G401 (cell line): Measurements from ENCODE around the gene BSPH1. TPM values are rescaled to one million over a fixed set of nuclear protein-coding genes. Genes with fewer than 3 reads are reported as not detected.
"Not testable (repeated sequence)": the region's sequence is repeated elsewhere in the genome, so short reads cannot be mapped to it uniquely, and the experiment has no call there.

Experiments used
- DNase-seq: peaks from one replicate; pipeline ENCODE4 v3.0.0-alpha.2; 2015; ENCODE audit warnings: low spot score
- in situ Hi-C: cut with HindIII; loops from 2 replicates; pipeline ENCODE4 v1.10.0; 2016; ENCODE audit warnings: low sequenced_read_pairs, mixed read lengths
- total RNA-seq: library from RNA; depleted of rRNA; stranded (reverse); fragments of >200 nt; shearing (Covaris generic); gene quantifications from 2 replicates; pipeline ENCODE4 v1.2.3, GENCODE V29; 2014; rRNA removed

The BSPH1 gene, protein sequence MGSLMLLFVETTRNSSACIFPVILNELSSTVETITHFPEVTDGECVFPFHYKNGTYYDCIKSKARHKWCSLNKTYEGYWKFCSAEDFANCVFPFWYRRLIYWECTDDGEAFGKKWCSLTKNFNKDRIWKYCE
- not detected in 2 replicates for total RNA-seq

DNA sequence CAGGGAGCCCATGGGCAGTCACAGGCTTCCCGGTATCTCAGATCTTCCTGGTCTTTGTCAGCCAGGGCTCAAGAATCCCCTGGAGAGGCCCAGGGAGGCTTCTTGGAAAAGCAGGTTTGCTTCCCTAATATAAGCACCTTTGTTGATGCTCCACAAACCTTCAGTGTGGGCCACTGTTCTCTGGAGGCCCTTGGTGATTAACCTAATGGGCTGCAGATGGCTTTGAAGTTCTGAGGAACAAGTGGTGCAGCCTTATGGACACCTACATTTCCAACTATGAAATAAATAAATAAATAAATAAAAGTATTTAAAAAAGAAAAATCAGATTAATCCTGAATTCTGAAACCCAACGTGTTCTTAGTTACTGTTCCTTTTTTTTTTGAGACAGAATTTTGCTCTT, at the start of gene BSPH1:
BSPH1 (minus strand) TSS at position 101 of the 400 bp plus-strand sequence; CDS start at position 12, 89 bp downstream.
- no peak for DNase-seq
- in situ Hi-C loops: no loop called here

- in situ Hi-C loops: no loop called here
Observed at GRCh38 chr19:48036765-48037164, 44.8 kb upstream of the BSPH1 start.

DNA sequence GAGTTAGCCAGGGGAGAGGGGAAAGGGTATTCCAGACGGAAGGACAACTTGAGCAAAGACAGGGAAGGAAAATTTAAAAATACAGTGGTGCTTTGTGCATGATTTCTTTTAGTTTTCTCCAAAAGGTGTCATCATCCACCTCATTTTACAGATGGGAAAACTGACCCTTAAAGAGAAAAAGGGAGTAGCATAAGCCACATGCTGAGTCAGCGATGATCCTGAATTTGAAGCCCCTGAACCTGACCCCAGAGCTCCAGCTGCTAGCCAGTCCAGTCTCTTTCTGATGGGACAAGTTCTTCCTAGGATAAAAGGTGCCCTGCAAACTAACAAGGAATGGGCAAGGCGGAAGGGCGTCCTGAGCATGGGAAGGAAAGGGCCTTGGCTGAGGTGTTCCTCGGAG, 41.6 kb upstream of the BSPH1 start:
- in situ Hi-C loops: no loop called here

More at GRCh38 chr19:48036765-48037164, 44.8 kb upstream of the BSPH1 start:
- no peak for DNase-seq

DNA sequence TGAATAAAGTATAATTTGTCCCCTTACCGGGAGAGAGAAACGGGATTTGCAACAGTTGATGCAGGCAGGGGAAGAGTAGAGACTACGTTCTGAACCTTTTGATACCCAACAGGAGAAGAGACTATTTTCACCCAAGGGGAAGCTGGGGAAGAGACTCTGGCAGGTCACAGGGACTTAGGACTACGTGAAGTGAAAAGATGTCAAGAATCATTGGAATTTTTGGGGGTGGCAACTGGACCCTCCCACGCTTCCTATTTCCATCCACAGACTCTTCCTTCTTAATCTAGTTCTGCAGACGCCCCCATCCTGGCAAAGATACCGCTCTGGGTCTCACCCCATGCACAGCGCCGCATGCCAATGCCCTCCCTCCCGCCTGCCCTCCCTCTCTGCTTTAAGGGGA, 38.1 kb upstream of the BSPH1 start:
- DNase-seq: no peak
- in situ Hi-C loops: no loop called here

More for the DNA sequence above, 41.6 kb upstream of the BSPH1 start:
- DNase-seq: no peak

DNA sequence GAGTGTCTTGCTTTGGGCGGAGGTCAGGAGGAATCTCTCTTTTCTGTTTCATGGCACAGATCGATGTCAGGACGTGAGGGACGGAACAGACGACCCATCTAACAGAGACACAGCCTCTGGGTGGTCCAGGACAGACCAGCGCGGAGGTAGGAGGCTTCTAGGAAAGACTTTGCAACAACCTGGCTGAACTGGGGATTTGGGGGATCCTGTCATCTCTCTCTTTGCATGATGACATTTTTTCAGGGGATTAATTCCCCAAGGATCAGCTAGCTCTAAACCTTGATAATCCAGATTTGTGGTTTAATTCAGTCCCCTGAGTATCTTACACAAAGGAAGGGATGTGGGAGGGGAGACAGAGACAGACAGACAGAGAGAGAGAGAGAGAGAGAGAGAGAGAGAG, 37.5 kb upstream of the BSPH1 start:
- DNase-seq: no peak
- in situ Hi-C loops: no loop called here

GRCh38 chr19:48025480-48025879, 33.5 kb upstream of the BSPH1 start:
- in situ Hi-C loops: no loop called here
- DNase-seq: no peak

DNA sequence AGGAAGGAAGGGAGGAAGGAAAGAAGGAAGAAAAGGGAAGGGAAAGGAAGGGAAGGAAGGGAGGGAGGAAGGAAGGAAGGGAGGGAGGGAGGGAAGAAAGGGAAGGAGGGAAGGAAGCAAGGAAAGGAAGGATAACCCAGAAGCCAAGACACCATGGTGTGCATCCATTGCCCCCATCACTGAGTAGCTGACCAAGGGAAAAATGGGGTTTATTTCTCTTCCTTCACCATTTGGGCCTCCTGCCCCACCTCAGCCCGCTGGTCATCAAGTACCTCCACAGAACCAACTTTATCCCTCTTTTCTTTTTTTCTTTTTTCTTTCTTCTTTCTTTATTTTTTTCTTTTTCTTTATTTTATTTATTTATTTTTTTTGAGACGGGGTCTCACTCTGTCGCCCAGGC, 31.5 kb upstream of the BSPH1 start:
- in situ Hi-C loops: no loop called here
- no peak for DNase-seq

DNA sequence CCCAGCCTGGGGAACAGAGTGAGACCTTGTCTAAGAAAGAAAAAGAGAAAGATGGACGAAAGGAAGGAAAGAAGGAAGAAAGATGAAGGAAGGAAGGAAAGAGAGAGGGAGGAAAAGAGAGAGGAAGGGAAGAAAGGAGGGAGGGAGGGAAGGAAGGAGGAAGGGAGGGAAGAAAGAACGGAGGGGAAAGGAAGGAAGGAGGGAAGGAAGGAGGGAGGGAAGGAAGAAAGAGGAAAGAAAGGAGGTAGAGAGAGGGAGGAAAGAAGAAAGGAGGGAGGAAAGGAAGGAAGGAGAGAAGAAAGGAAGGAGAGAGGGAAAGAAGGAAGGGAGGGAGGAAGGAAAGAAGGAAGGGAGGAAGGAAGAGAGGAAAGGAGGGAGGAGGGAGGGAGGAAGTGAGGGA, 31.0 kb upstream of the BSPH1 start:
- no peak for DNase-seq
- in situ Hi-C loops: no loop called here

- in situ Hi-C loops: no loop called here
- DNase-seq: no peak
Observed at GRCh38 chr19:48020686-48021085, 28.7 kb upstream of the BSPH1 start.

DNA sequence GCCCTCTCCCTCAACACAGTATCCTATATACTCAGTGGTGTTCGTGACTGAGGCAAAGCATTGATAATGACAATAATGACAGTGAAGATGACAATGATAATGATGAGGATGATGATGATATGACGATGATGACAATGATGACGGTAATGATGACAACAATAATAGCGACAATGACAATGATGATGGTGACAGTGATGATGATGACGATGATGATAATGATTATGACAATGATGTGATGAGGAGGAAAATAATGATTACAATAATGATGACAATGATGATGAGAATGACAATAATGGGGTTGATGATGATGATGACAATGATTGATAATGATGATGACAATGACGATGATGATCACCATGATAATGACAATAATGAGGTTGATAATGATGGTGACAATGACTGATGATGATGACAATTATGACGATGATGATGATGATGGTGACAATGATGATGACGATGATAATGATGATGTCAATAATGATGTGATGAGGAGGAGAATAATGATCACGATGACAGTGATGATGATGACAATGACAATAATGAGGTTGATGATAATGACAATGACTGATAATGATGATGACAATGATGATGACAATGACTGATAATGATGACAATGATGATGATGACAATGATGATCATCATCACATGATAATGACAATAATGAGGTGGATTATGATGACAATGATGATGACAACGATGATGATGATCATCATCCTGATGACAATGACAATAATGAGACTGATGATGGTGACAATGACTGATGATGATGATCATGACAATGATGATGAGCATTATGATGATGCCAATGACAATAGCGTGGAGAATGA, 19.2 kb upstream of the BSPH1 start:
- in situ Hi-C loops: no loop called here
- no peak for DNase-seq

GRCh38 chr19:48006762-48007161, 14.8 kb upstream of the BSPH1 start:
- in situ Hi-C loops: no loop called here
- DNase-seq: no peak

DNA sequence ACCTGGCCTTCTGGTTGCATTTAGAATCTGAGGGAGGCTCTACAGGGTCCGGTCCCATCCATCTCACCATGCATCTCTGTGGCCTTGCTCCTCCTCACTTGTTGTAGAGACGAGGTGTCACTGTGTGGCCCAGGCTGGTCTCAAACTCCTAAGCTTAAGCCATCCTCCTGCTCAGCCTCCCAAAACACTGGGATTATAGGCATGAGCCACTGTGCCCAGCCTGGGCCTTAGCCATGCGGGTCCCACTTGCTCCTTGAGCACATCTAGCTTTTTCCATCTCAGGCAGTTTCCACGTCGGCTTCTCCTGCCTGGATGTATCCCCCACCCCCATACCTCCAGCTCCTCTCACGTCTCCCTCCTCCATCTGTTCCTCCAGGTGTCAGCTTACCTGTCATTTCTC, 12.3 kb upstream of the BSPH1 start:
- in situ Hi-C loops: no loop called here
- DNase-seq: no peak

GRCh38 chr19:48000846-48001245, 8.9 kb upstream of the BSPH1 start:
- DNase-seq: no peak
- in situ Hi-C loops: no loop called here

DNA sequence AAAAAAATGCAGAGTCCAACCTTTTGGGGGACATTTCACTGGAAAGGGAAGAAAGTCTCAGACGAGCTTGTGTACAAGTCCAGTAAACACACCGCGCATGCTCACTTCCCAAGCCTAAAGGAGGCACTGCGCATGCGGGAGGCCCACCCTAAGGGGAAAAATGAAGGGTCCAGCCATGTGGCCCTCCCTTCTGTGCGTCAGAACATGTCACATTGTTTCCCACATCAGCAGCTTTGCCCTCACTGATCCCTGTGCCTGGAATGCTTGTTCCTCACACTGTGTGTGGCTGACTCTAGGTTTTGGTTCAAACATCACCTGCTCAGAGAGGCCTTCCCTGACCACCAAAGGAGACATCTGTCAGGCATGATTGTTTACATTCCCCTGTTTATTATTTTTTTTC, 6.8 kb upstream of the BSPH1 start:
- DNase-seq: no peak
- in situ Hi-C loops: no loop called here

DNA sequence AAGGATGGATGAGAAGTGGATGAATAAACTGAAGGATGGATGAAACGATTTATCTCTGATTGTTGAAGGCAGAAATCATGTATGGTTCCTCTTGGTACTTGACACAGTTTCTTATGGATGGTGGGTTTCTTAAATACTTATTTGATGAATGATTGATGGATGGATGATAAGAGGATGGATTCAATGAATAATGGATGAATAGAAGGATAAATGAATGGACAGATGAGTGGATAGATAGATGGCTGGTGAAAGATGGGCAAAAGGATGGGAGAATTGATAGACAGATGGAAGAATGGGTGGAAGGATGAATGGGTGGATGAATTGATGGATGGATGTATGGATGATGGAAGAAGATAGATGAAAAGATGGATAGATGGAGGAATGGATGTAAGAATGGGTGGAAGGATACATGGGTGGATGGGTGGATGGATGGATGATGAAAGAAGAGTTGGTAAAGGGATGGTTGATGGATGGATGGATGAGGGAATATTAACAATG, 4.3 kb upstream of the BSPH1 start:
- DNase-seq: no peak
- in situ Hi-C loops: no loop called here

DNA sequence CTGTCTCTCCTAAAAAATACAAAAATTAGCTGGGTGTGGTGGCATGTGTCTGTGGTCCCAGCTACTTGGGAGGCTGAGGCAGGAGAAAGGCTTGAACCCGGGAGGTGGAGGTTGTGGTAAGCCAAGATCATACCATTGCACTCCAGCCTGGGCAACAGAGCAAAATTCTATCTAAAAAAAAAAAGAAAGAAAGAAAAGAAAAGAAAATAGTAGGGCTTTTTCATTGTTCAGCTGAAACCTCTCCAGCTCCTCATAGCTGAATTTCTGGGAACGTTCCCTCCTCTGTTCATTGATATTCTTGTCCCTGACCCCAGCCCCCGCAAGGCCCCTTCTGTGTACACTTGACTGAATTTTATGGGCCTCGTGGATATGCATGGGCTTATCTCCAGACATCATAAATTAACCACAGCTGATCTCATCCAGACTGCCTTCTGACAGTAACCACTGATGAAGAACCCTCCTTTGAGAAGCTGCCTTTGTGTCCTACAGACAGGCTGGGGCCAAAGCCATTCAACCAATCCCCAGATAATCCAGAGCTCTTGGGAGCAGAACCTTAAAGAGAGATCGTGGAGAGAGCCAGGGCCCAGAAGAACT, 2.3 kb upstream of the BSPH1 start, which contains the start of gene ELSPBP1:
ELSPBP1 (plus strand) TSS at position 424 of the 594 bp plus-strand sequence. CDS start 14,036 bp downstream, outside the sequence.
- DNase-seq: no peak
- in situ Hi-C loops: no loop called here

DNA sequence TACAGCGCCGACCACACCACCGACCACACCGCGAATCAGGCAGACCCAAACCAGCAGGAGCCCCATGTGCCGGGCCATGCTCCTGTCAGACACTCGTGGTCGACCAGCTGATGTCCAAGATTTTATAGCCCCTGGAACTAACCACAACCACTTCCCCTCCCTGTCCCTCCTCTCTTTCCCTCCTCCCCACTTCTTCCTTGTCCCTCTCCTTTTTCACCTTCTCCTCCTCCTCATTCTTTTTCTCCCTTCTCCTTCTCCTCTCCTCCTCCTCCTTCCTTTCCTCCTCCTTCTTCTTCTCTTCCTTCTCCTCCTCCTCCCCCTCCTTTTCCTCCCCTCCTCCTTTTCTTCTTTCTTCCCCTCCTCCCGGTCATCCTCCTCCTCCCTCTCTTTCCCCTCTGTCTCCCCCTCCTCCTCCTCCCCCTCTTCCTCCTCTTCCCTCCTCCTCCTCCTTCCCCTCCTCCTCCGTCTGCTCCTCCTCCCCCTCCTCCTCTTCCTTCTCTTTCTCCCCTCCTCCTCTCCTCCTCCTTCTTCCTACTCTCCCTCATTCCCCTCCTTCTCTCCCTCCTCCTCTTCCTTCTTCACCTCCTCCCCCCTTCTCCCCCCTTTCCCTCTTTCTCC, 670 bp downstream of the BSPH1 start:
- no peak for DNase-seq
- in situ Hi-C loops: no loop called here

GRCh38 chr19:47973529-47973928, 18.4 kb downstream of the BSPH1 start:
- in situ Hi-C loops: no loop called here
- no peak for DNase-seq

DNA sequence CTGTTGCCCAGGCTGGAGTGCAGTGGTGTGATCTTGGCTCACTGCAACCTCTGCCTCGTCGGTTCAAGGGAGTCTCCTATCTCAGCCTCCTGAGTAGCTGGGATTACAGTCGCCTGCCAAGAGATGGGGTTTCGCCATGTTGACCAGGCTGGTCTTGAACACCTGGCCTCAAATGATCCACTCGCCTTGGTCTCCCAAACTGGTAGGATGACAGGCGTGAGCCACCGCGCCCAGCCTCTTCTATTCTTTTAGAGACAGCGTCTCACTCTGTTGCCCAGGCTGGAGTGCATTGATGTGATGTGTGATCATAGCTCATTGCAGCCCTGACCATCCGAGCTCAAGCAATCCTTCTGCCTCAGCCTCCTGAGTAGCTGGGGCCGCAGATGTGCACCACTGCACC, 36.0 kb downstream of the BSPH1 start:
- DNase-seq, in situ Hi-C loops: not testable (repeated sequence)

- DNase-seq, in situ Hi-C loops: not testable (repeated sequence)
Observed at GRCh38 chr19:47952132-47952531, 39.8 kb downstream of the BSPH1 start.
